ENCODE measurements around the gene FDX2. TPM values are rescaled to one million over a fixed set of nuclear protein-coding genes. Genes with fewer than 3 reads are reported as not detected.
A peak's percentile ranks its signal among the peaks of the same experiment; 100 is the strongest.

FDX2 gene
- total and polyA plus RNA-seq, 2 of the 13 experiments (the other 11 are each of a cell fraction or from before 2014, with no cell fraction given): 21.0 to 24.7 TPM

DNA sequence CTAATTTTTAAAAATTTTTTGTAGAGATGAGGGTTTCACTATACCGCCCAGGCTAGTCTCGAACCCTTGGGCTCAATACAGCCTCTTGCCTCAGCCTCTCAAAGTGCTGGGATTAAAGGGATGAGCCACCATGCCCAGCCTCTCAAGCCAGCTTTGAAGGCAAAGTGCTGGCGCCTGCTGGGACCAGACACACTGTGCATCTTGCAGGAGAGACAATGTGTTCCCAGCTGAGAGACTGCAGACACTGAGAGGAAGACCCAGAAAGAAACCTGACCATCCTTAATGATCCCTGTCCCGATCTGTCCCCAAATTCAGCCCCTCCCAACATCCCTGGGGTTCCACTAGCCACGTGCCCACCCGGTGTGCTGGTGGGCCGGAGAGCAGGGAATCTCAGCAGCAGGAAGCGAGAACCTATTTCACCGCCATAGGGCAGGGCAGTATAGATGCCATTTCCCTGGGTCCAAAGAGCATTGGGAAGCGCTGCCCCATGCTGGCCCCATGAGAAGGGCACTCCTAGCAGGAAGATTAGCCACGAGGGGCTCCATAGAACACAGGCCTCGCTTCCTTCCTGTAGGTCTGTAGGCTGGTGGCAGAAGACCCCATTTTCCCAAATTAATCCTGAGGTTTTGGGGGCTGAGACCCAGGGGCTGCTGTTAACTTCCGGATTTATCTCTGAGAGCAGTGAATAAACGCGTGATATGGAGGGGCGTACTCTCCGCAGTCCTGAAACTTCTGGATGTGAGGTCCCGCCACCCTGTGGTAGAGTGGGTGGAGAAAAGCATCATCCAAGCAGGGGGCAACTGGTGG lies 16.5 kb upstream of the FDX2 start (continued):
- TF ChIP-seq BORCS8-MEF2B (CRISPR knock-in tag; IDR thresholded peaks at IDR 0.05): no peak
- no peak for TF ChIP-seq ZNF709 (CRISPR knock-in tag; IDR thresholded peaks at IDR 0.05)
- TF ChIP-seq, protein P1, sequence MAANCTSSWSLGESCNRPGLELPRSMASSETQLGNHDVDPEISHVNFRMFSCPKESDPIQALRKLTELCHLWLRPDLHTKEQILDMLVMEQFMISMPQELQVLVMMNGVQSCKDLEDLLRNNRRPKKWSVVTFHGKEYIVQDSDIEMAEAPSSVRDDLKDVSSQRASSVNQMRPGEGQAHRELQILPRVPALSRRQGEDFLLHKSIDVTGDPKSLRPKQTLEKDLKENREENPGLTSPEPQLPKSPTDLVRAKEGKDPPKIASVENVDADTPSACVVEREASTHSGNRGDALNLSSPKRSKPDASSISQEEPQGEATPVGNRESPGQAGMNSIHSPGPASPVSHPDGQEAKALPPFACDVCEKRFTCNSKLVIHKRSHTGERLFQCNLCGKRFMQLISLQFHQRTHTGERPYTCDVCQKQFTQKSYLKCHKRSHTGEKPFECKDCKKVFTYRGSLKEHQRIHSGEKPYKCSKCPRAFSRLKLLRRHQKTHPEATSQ (CRISPR knock-in tag; IDR thresholded peaks at IDR 0.05; ENCODE audit: borderline replicate concordance): no peak
- TF ChIP-seq NR2F1 (CRISPR knock-in tag; IDR thresholded peaks at IDR 0.05): no peak
- TF ChIP-seq, protein P2, sequence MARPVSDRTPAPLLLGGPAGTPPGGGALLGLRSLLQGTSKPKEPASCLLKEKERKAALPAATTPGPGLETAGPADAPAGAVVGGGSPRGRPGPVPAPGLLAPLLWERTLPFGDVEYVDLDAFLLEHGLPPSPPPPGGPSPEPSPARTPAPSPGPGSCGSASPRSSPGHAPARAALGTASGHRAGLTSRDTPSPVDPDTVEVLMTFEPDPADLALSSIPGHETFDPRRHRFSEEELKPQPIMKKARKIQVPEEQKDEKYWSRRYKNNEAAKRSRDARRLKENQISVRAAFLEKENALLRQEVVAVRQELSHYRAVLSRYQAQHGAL (CRISPR knock-in tag; IDR thresholded peaks at IDR 0.05; ENCODE audit: not compliant biosample characterization): no peak
- TF ChIP-seq TBX3 (IDR thresholded peaks at IDR 0.05; ENCODE audit: borderline replicate concordance): no peak
- no peak for TF ChIP-seq MATR3 (CRISPR knock-in tag; IDR thresholded peaks at IDR 0.05)
- 0 out of 2 replicates have a peak, but pooled peaks have one; percentile 22 for TF ChIP-seq ZNF280D (CRISPR knock-in tag; IDR thresholded peaks at IDR 0.05)
- no peak for TF ChIP-seq GABPA (IDR thresholded peaks at IDR 0.05; ENCODE audit: low read depth, low read length)
- no peak for TF ChIP-seq GABPA (CRISPR knock-in tag; IDR thresholded peaks at IDR 0.05; ENCODE audit: low read depth)
- TF ChIP-seq SRY (CRISPR knock-in tag; IDR thresholded peaks at IDR 0.05): no peak
- TF ChIP-seq FOSL1 (CRISPR knock-in tag; IDR thresholded peaks at IDR 0.05; ENCODE audit: borderline replicate concordance): no peak
- no peak for TF ChIP-seq ZIK1 (CRISPR knock-in tag; IDR thresholded peaks at IDR 0.05; ENCODE audit: borderline replicate concordance, low read depth)
- TF ChIP-seq RFX1 (IDR thresholded peaks at IDR 0.05): no peak
- no peak for TF ChIP-seq RORA (CRISPR knock-in tag; IDR thresholded peaks at IDR 0.05)
- TF ChIP-seq YEATS2 (CRISPR knock-in tag; IDR thresholded peaks at IDR 0.05; ENCODE audit: borderline replicate concordance): 0 out of 2 replicates have a peak, but pooled peaks have one; percentile 28
- no peak for TF ChIP-seq ZNF138 (CRISPR knock-in tag; IDR thresholded peaks at IDR 0.05; ENCODE audit: low read depth)
- TF ChIP-seq ZNF3 (CRISPR knock-in tag; IDR thresholded peaks at IDR 0.05): no peak
- TF ChIP-seq, protein P3, sequence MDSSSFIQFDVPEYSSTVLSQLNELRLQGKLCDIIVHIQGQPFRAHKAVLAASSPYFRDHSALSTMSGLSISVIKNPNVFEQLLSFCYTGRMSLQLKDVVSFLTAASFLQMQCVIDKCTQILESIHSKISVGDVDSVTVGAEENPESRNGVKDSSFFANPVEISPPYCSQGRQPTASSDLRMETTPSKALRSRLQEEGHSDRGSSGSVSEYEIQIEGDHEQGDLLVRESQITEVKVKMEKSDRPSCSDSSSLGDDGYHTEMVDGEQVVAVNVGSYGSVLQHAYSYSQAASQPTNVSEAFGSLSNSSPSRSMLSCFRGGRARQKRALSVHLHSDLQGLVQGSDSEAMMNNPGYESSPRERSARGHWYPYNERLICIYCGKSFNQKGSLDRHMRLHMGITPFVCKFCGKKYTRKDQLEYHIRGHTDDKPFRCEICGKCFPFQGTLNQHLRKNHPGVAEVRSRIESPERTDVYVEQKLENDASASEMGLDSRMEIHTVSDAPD (CRISPR knock-in tag; IDR thresholded peaks at IDR 0.05): no peak
- TF ChIP-seq BRD4 (CRISPR knock-in tag; IDR thresholded peaks at IDR 0.05): no peak
- TF ChIP-seq ZFP82 (CRISPR knock-in tag; IDR thresholded peaks at IDR 0.05; ENCODE audit: borderline replicate concordance): no peak
- TF ChIP-seq ZFP36L1 (CRISPR knock-in tag; IDR thresholded peaks at IDR 0.05): no peak
- no peak for TF ChIP-seq ZFAT (CRISPR knock-in tag; conservative IDR thresholded peaks at IDR 0.05)
